Mesenteric fat pad (tissue), 1 donor: ENCODE results near the gene SOCS1. TPM values are rescaled to one million over a fixed set of nuclear protein-coding genes. Genes with fewer than 3 reads are reported as not detected.
"Not testable (repeated sequence)": the region's sequence is repeated elsewhere in the genome, so short reads cannot be mapped to it uniquely, and the experiment has no call there.

Source experiments
- DNase-seq: peaks from one replicate; pipeline ENCODE4 v3.0.0-alpha.2; 2020; ENCODE audit warnings: low spot score
- long read RNA-seq: library from polyadenylated mRNA; unstranded; transcript quantifications from one replicate; pipeline ENCODE4 v2.0.0, GENCODE V29; 2020
- total RNA-seq: library from RNA; stranded (reverse); fragmentation: NEBNext Ultra II Directional; extraction: Animal tissue kit (Norgen Biotek cat#: 25700); gene quantifications from one replicate; pipeline ENCODE4 v1.2.1, GENCODE V29; 2021
- donor health status: DM: yes; HTN: yes; CAD: no.

The SOCS1 gene, protein sequence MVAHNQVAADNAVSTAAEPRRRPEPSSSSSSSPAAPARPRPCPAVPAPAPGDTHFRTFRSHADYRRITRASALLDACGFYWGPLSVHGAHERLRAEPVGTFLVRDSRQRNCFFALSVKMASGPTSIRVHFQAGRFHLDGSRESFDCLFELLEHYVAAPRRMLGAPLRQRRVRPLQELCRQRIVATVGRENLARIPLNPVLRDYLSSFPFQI
- total RNA-seq: 35.0 TPM
- long read RNA-seq, partial matches to known transcripts: 0 of 5 reads
- long read RNA-seq, other reads (novel, unspliced or antisense): 0 of 5 reads

DNA sequence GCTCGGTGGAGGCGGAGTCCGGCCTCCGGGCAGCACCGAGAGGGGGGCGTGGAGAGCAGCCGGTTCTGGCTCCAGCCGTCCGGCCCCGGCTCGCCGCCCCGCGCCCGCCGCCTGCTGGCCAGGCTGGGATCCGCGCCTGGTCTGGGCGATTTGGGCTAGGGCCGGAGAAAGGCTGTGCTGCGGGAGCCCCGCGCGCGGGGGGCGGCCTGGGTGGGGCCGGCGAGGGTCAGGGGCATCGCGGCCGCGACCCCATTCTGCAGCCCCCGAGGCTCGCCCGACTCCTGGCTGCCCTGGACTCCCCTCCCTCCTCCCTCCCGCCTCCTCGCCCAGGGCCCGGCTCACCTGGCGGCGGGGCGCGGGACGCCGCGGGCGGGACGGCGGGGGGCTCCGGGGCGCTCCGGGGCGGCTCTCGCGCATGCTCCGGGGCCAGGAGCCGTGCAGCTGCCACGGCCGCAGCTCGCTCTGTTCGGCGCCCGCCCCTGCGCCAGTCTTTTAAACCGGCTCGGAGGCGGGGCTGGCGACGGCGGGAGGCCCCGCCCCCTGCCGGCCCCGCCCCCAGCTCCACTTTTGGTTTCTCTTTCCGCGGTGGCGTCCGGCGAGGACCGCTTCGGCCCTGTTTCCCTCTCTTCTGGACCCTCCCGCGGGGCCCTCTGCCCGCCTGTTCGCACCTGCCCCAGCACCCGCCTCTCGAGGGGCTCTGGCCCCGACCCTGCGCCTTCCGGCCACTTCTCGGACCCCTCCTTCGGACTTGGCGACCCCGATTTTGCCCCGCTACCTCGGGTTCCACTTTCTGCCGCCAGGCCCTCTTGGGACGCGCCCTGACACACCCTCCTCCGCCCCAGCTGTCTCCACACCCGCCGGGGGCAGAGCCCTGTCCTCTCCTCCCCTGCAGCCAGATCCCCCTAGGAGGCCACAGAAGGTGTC is at the start of gene SOCS1:
Gene SOCS1 (minus strand): TSS at position 468 of the 924 bp plus-strand sequence. CDS start 726 bp downstream, outside the sequence.
- DNase-seq: peak; percentile 96

DNA sequence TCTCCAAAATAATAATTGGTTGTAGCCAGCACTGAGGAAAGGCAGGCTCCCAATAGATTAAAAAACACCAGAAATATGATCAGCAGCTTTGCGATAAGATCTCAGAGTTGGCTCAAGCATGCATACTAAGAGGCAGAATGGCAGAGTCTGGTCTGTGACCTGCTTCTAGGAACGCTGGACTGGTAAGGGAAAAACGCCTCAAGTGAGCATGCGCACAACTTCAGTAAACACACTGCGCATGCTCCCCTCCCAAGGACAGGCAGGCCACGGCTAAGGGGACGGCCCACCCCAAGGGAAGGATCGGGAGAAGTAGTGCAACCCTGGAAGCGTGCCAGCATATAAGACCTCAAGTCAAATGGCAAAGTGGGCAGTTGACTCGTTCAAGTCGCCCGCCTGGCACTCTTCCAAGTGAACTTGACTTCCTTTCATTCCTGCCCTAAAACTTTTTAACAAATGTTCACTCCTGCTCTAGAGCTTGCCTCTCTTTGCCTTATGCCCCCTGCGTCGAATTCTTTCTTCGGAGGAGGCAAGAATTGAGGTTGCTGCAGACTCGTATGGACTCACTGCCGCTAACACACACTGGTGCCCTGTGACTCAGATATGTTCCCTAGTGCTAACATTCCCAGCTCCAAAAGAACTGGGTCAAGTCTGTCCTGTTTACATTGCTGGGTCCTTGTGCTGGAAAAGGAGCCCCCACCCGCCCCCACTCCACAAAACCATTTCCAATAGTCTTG is 47.6 kb upstream of the SOCS1 start:
- no peak for DNase-seq

DNA sequence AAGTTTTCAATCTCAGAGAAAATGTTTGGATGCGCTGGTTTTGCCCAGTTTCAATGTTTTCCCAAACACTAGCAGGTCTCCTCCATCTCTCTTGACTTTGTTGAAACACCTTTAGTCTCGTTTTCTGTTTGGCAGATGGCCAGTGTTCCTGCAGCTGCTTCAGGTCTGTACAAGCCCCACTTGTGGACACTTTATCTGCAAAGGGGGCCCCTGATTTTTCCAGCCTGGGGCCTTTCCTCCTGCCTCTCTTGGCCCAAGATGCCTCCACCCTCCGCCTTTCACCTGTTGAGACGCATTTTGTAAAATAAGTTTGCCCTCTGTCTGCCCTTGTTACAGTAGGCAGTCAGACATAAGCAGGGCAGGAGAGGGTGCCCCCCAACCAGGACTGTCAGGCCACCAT is 47.0 kb upstream of the SOCS1 start:
- DNase-seq: no peak

DNA sequence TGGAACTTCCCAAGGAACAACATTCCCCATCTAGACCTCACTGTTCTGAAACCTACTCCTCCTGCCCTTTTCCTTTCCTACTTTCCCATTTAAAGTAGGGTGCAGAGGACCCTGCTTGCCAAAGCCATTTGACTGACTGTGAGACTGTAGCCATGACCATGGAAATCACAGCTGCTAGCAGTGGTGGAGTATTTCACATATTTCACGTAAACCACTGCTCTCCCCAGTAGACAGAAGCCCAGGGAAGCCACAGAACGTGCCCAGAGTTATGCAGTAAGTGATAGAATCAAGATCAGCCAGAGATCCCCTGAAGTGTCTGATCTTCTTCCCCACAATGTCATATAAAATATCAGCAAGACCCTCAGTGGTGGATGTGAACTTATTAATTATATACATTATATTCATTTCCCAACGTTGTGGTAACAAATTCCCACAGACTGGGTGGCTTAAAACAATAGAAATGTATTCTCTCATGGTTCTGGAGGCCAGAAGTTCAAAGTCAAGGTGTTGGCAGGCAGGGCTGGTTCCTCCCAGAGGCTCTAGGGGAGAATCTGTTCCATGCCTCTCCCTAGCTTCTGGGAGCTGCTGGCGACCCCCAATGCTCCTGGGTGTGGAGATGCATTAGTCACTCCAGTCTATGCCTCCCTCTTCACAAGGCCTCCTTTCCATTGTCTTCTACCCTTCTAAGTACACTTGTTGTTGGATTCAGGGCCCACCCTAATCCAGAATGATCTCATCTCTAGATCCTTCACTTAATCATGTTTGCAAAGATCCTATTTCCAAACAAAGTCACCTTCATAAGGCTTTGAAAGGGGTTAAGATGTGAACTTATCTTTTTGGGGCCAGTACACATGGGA is 45.9 kb upstream of the SOCS1 start:
- DNase-seq: no peak

DNA sequence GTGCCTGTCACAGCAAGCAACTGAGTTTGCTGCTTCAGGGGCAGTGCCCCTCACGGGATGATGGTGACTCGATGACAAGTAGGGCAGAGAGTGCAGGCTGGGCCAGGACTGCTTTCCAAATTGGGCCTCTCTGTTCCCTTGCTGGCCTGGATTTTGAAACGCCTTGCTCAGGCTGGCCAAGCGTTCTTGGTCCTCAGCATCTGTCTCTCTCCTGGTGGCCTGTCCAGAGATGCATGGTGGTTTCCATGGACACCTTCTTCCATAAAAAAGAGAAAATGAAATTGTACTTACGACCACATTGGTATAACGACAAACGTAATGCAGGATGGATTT is 44.5 kb upstream of the SOCS1 start:
- DNase-seq: no peak

DNA sequence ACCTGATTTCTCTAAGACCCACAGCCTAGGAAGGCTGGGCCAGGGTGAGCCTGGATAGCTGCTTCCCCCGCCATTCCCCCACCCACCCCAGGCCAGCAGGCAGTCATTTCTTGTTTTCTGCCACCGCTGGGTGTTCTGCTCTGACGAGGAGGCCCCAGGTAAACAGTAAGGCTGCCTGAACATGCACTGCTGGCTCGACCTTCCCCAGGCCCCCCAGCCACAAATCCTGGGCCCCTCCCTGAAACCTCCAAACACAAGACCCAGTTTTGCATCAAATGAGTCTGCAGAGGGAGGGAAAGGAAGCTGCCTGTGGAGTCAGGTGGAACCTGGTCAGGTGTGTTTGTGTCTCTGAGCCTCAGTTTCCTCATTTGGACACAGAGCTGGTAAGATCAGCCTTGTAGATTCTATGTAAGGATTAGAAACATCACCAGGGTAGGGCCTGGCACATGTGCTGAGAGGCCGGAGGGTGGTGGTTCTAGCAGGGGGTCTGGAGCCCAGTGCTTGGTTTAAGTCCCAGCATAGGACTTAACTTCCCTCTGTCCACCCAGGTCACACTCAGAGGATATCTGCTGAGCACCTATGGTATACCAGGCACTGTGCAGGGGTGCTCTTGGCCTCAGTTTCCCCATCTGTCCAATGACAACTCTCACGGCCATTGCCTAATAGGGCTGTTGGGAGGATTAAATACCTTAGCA is 44.0 kb upstream of the SOCS1 start:
- DNase-seq: no peak

DNA sequence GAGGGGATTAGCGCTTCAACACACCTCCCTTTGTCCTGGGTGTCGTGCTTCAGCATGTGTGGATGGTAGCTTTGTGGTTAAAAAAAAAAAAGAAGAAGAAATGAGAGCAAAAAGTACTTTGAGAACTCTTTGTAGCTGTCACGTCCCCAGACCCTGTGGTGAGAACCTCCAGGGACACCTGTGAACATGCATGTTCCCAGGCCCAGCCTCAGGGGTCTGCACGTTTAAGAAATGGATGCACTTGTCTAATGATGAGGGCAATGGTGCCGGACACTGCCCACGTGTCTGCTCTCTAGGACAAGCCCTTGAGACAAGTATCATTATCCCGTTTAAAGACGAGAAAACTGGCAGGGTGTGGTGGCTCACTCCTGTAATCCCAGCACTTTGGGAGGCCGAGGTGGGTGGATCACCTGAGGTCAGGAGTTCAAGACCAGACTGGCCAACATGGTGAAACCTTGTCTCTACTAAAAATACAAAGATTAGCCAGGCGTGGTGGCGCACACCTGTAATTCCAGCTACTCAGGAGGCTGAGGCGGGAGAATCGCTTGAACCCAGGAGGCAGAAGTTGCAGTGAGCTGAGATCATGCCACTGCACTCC is 43.0 kb upstream of the SOCS1 start:
- not testable (repeated sequence) for DNase-seq

DNA sequence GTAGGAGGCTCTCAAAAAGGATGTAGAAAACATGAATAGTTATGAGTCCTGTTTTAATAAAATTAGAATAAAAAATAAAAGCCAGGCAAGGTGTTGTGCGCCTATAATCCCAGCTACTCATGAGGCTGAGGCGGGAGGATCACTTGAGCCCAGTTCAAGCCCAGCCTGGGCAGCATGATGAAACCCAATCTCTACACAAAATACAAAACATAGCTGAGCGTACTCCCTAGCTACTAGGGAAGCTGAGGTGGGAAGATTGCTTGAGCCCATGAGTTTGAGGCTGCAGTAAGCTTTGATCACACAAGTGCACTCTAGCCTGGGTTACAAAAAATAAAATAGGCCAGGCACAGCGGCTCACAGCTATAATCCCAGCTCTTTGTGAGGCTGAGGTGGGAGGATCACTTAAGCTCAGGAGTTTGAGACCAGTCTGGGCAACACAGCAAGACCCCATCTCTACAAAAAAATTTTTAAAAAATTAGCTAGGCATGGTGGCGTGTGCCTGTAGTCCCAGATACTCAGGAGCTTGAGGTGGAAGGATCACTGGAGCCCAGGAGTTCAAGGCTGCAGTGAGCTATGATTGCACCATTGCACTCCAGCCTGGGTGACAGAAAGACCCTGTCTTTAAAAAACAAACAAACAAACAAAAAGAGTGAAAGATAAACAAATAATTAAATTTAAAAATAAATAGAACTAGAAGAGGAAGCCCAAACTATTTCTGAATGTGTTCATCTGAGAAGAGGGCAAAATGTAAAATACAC is 42.3 kb upstream of the SOCS1 start:
- no peak for DNase-seq

DNA sequence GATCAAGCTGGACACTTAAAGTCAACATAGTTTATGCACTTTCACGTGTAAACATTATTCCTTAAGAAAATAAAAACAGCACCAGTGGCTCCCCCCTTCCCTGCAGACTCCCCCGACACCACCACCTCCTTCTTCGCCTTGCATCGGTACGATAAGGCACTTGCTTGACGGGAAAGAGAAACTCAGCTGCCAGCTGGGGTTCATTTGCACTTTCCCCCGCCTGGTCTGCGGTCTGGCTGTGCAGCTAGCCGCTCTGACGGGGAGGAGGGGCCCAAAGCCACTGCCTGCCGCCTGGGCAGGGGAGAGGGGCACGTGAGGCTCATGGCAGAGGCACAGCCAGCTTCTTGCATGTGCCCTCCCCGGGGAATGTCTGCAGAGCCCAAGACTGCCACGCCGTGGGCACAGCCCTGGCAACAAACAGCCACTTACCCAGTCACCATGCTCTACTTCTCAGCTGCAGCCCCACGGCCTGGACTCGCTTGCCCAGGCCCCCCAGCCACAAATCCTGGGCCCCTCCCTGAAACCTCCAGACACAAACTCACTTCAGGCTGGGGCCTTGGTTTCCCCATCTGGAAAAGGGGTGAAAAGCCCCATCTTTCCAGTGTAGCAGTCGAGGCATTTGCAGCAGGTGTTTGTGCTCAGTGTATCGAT is 41.6 kb upstream of the SOCS1 start:
- no peak for DNase-seq

DNA sequence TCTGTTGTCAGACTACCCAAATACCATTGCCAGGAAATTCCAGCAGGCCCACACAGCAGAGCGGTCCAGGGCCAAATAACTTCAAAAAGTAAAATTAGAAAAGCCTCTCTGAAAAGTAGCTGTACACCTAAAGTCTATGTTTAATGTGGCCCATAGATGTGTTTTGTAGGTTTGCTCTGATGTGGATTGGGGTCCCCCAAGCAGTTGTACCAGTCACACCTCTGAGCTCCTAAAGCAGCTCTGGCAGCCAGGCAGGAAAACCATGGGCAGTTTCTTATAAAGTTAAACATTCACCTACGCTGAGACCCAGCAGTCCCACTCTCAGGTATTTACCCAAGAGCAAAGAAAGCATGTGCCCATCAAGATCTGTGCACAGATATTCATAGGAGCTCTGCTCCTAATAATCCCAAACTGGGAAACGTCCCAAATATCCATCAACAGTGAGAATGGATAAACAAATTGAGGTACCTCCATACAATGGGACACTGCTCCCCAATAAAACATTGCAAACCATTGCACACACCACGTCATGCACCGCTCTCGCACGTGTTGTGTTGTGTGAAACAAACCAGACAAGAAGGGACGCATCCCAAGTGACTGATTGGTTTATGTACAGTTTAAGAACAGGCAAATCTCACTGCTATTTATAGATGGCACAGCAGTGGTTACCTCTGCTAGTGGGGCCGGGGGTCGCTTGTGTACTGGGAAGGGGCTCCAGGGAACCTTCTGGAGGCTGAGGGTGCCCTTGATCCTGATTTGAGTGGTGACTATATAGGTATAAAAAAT is 40.9 kb upstream of the SOCS1 start:
- no peak for DNase-seq

DNA sequence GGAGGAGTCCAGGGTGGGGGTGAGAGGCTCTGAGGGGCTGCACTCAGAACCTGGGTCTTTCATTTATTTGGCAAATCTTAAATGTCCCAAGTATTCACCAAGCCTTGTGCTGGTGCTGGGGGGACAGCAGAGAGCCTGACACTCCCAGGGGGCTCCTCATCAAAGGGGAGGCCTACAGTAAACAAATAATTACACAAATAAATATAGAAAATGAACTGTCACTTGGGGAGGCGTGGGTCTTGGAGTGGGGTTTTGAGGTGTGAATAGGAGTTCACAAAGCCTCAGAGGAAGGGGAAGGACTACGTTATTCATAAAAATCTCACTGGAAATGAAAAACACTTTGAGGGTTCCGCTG is 40.3 kb upstream of the SOCS1 start:
- no peak for DNase-seq

DNA sequence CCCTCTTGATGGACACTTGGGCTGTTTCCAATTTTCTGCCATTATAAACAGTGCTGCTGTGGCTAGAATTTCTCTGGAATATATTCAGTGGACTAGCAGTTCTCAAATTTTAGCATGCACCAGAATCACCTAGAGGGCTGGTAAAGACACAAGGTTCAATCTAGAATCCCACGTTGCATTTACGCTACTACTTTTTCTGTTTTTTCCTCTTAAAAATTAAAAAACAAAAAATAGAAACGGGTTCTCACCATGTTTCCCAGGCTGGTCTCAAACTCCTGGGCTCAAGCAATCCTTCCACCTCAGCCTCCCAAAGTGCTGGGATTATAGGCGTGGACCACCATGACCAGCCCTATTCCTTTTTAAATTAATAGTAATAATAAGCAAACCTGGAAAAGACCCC is 39.7 kb upstream of the SOCS1 start:
- no peak for DNase-seq

DNA sequence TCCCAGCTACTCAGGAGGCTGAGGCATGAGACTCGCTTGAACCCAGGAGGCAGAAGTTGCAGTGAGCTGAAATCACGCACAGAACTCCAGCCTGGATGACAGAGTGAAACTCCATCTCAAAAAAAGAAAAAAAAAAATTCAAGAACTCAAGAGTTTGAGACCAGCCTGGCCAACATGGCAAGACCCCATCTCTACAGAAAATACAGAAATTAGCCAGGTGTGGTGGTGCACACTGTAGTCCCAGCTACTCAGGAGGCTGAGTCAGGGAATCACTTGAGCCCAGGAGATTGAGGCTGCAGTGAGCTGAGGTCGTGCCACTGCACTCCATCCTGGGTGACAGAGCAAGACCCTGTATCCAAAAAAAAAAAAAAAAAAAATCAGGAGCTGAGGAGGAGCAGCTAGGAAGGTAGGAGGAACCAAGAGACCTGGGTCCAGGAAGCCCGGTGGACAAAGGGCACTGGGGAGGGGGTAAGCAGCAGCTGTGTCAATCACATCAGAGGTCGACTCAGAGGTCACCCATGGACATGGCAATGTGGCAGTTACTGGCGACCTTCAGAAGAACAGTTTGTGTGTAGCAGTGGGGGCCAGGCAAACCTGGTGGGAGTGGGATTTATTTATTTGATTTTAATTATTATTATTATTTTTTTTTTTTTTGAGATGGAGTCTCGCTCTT is 36.2 kb upstream of the SOCS1 start:
- DNase-seq: no peak

DNA sequence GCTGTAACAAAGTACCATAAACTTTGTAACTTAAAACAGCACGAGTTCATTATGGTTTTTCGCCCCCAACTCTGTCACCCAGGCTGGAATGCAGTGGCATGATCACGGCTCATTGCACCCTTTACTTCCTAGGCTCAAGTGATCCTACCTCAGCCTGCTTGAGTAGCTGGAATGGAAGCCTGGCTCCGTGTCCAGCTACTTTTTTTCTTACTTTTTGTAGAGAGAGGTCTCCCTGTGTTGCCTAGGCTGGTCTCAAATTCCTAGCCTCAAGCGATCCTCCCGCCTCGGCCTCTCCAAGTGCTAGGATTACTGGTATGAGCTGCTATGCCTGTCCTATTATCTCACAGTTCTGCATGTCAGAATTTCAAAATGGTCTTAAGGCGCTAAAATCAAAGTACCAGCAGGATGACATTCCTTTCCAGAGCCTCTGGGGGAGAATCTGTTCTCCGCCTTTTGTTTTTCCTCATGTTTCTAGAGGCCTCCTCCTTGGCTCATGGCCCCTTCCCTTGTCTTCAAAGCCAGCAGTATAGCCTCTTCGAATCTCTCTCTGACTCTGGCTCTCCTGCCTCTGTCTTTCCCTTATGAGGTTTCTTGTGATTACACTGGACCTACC is 35.2 kb upstream of the SOCS1 start:
- DNase-seq: no peak

DNA sequence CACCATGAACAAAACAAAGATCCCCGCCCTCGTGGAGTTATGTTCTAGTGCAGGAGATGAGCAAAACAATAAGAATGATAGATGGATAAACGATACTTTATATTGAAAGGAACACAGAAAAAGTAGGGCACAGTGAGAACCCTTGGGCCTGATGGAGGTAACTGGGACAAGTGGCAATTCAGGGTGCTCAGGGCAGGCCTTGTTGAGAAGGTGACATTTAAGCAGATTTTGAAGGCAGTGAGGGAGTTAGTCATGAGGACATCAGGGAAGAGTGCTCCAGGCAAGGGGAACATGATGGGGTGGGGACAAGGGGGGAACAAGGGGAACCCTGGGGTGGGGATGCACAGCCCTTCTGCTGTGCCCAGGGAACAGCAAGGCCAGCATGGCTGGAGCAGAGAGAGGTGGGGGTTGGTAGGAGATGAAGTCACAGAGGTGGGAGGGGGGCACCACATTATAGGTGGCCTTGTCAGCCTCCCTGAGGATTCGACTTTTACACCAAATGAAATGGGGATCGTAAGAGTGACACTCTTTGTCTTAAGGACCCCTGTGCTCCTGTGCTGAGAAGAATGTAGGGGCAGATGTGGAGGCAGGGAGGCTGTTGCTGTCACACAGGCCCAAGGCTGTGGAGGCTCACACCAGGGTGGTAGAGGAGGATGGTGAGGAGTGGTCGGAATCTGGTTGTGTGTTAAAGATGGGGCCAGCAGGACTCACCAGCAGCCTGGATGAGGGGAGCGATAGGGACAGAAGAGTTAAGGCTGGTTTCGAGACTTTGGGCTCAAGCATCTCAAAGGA is 34.3 kb upstream of the SOCS1 start:
- no peak for DNase-seq

DNA sequence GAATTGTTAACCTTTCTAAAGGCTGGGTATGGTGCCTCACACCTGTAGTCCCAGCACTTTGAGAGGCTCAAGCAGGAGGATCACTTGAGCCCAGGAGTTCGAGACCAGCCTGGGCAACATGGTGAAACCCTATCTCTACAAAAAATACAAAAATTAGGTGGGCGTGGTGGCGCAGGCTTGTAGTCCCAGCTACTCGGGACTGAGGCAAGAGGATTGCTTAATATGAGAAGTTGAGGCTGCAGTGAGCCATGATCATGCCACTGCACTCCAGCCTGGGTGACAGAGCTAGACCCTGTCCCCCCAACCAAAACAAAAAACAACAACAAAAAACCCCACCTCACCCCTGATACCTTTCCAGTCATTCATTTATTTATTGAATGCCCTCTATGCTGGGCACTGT is 33.7 kb upstream of the SOCS1 start:
- not testable (repeated sequence) for DNase-seq
